Hepatocyte (in vitro differentiated cells): ENCODE measurements around the gene HSD17B8.

Source experiments
- EZH2 ChIP-seq: fragments of 200-600 bp; sonication (generic); IDR thresholded peaks from 2 replicates; pipeline ENCODE4 v1.6.1; 2016; ENCODE audit warnings: antibody characterized with exemption, mild to moderate bottlenecking, borderline replicate concordance
- TF ChIP-seq, protein P1 (sequence below): fragments of 200-600 bp; sonication (generic); IDR thresholded peaks from 2 replicates; pipeline ENCODE4 v1.5.1; 2016; ENCODE audit warnings: antibody characterized with exemption, mild to moderate bottlenecking; ENCODE audit not compliant: poor library complexity

DNA sequence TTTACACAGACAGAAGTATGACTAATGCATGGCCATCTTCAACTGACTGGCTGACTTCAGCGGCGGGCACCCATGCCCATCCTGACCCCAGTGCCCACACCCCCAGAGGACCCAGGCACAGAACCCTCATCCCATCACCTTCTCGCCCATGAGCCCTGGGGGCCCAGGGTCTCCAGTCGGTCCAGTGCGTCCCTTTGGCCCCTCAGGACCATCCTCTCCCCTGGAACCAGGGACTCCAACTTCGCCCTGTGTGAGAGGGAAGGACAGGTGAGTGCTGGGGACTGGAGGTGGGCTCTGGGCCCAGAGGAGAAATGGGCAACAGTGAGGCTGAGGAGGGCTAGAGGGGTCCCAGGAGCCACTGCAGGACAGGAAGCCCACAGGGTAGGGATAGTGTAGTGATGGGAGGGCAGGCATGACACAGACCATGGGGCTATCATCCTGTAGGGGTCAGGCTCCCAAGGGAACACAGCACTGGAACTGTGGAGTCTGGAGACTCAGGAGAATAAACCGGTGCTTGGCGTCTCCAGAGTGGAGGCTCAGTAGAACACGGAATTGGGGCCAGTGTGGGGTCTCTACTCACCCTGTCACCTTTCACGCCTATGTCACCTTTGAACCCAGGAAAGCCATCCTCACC is 28.9 kb upstream of the HSD17B8 start:
- TF ChIP-seq, protein P1, sequence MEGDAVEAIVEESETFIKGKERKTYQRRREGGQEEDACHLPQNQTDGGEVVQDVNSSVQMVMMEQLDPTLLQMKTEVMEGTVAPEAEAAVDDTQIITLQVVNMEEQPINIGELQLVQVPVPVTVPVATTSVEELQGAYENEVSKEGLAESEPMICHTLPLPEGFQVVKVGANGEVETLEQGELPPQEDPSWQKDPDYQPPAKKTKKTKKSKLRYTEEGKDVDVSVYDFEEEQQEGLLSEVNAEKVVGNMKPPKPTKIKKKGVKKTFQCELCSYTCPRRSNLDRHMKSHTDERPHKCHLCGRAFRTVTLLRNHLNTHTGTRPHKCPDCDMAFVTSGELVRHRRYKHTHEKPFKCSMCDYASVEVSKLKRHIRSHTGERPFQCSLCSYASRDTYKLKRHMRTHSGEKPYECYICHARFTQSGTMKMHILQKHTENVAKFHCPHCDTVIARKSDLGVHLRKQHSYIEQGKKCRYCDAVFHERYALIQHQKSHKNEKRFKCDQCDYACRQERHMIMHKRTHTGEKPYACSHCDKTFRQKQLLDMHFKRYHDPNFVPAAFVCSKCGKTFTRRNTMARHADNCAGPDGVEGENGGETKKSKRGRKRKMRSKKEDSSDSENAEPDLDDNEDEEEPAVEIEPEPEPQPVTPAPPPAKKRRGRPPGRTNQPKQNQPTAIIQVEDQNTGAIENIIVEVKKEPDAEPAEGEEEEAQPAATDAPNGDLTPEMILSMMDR = no peak
- no peak for TF ChIP-seq EZH2
